Stomach smooth muscle (tissue), 2 donors: ENCODE results near the gene PCA3.

ENCODE experiments used
- H3K27ac ChIP-seq: one replicate; pipeline ENCODE4 v1.7.0; 2013; ENCODE audit warnings: mild to moderate bottlenecking, low read length, inconsistent platforms
- H3K27me3 ChIP-seq, 2 donors: one replicate each; pipeline ENCODE4 v1.7.0; 2013; ENCODE audit warnings: low read length in 2 of 2; ENCODE audit not compliant: insufficient read depth in 2 of 2, control insufficient read depth in 1 of 2
- H3K36me3 ChIP-seq, 2 donors: one replicate each; pipeline ENCODE4 v1.7.0; 2013; ENCODE audit warnings: low read length in 2 of 2; ENCODE audit not compliant: control insufficient read depth in 2 of 2, insufficient read depth in 2 of 2
- H3K4me1 ChIP-seq: one replicate; pipeline ENCODE4 v1.7.0; 2013; ENCODE audit warnings: low read length; ENCODE audit not compliant: control insufficient read depth, insufficient read depth
- H3K4me3 ChIP-seq, 2 donors: one replicate each; pipeline ENCODE4 v1.7.0; 2013; ENCODE audit warnings: low read length in 2 of 2
- H3K9ac ChIP-seq, 2 donors: one replicate each; pipeline ENCODE4 v1.7.0; 2013; ENCODE audit warnings: low read length in 2 of 2, mild to moderate bottlenecking in 1 of 2
- H3K9me3 ChIP-seq, 2 donors: one replicate each; pipeline ENCODE4 v1.7.0; 2013; ENCODE audit warnings: low read length in 2 of 2; ENCODE audit not compliant: control insufficient read depth in 2 of 2
- donor health status: healthy.
- donor health status: Pancreatic carcinoma.

The PCA3 gene

GRCh38 chr9:76764138-76764537 is at the start of gene PCA3:
TSS of gene PCA3 (plus strand) at chr9:76764438.
- H3K4me1 ChIP-seq, result peaks cover 3% of the 10 kb centered on the region
- no peaks in the 10 kb centered on the region for H3K9me3 ChIP-seq
- peaks cover 13% of the 10 kb centered on the region in 2 donors for H3K36me3 ChIP-seq
- no peak within 1 kb of the TSS for H3K9ac ChIP-seq
- no peak within 1 kb of the TSS for H3K4me3 ChIP-seq
- H3K27ac ChIP-seq, result no peak within 1 kb of the TSS
- H3K27me3 ChIP-seq, result no peaks in the 10 kb centered on the region

- Histone ChIP-seq H3K4me1 (peaks cover 7% of the 10 kb centered on the region), H3K27me3 (no peaks in the 10 kb centered on the region), H3K27ac (no peak overlapping the region), H3K9me3 (no peaks in the 10 kb centered on the region), H3K36me3 (peaks cover 9 to 15% of the 10 kb centered on the region in 2 donors), H3K9ac (no peak overlapping the region), H3K4me3 (no peak overlapping the region)
These were observed 48.1 kb upstream of the PCA3 start for GRCh38 chr9:76716085-76716672.

GRCh38 chr9:76717176-76717575 is 47.1 kb upstream of the PCA3 start:
- peaks cover 5 to 10% of the 10 kb centered on the region in 2 donors for H3K36me3 ChIP-seq
- H3K4me1 ChIP-seq, result peaks cover 7% of the 10 kb centered on the region
- H3K9ac ChIP-seq, result no peak overlapping the region
- H3K9me3 ChIP-seq, result no peaks in the 10 kb centered on the region
- no peak overlapping the region for H3K27ac ChIP-seq
- no peak overlapping the region for H3K4me3 ChIP-seq
- H3K27me3 ChIP-seq, result no peaks in the 10 kb centered on the region

- H3K36me3 ChIP-seq, result peaks cover 2 to 7% of the 10 kb centered on the region in 2 donors
- no peak overlapping the region for H3K27ac ChIP-seq
- peaks cover 7% of the 10 kb centered on the region for H3K4me1 ChIP-seq
- no peaks in the 10 kb centered on the region for H3K9me3 ChIP-seq
- no peaks in the 10 kb centered on the region for H3K27me3 ChIP-seq
- H3K4me3 ChIP-seq, result no peak overlapping the region
- H3K9ac ChIP-seq, result no peak overlapping the region
These were observed 46.6 kb upstream of the PCA3 start for GRCh38 chr9:76717613-76718012.

- H3K9ac ChIP-seq, result no peak overlapping the region
- H3K4me1 ChIP-seq, result peaks cover 7% of the 10 kb centered on the region
- no peak overlapping the region for H3K4me3 ChIP-seq
- H3K27me3 ChIP-seq, result no peaks in the 10 kb centered on the region
- peaks cover 0 to 3% of the 10 kb centered on the region in 2 donors for H3K36me3 ChIP-seq
- H3K27ac ChIP-seq, result no peak overlapping the region
- no peaks in the 10 kb centered on the region for H3K9me3 ChIP-seq
These were observed 46.1 kb upstream of the PCA3 start for GRCh38 chr9:76718166-76718565.

GRCh38 chr9:76720245-76720644 is 44.0 kb upstream of the PCA3 start:
- no peaks in the 10 kb centered on the region for H3K27me3 ChIP-seq
- H3K4me3 ChIP-seq, result no peak overlapping the region
- no peaks in the 10 kb centered on the region for H3K36me3 ChIP-seq
- peaks cover 7% of the 10 kb centered on the region for H3K4me1 ChIP-seq
- no peak overlapping the region for H3K9ac ChIP-seq
- H3K27ac ChIP-seq, result no peak overlapping the region
- no peaks in the 10 kb centered on the region for H3K9me3 ChIP-seq

- H3K9ac ChIP-seq, result no peak overlapping the region
- no peak overlapping the region for H3K4me3 ChIP-seq
These were observed 39.2 kb upstream of the PCA3 start for GRCh38 chr9:76725011-76725546.

GRCh38 chr9:76725885-76726284 is 38.4 kb upstream of the PCA3 start:
- Histone ChIP-seq H3K9ac (no peak overlapping the region), H3K9me3 (no peaks in the 10 kb centered on the region), H3K36me3 (peaks cover 0 to 4% of the 10 kb centered on the region in 2 donors), H3K4me1 (no peaks in the 10 kb centered on the region), H3K27ac (no peak overlapping the region), H3K27me3 (no peaks in the 10 kb centered on the region), H3K4me3 (no peak overlapping the region)

More at GRCh38 chr9:76725011-76725546, 39.2 kb upstream of the PCA3 start:
- Histone ChIP-seq H3K27ac (no peak overlapping the region), H3K9me3 (no peaks in the 10 kb centered on the region), H3K27me3 (no peaks in the 10 kb centered on the region), H3K4me1 (no peaks in the 10 kb centered on the region), H3K36me3 (peaks cover 0 to 4% of the 10 kb centered on the region in 2 donors)

- H3K27me3 ChIP-seq, result no peaks in the 10 kb centered on the region
- H3K36me3 ChIP-seq, result peaks cover 0 to 4% of the 10 kb centered on the region in 2 donors
- H3K4me3 ChIP-seq, result no peak overlapping the region
- no peaks in the 10 kb centered on the region for H3K9me3 ChIP-seq
- no peak overlapping the region for H3K27ac ChIP-seq
- peaks cover 10% of the 10 kb centered on the region for H3K4me1 ChIP-seq
- no peak overlapping the region for H3K9ac ChIP-seq
These were observed 35.1 kb upstream of the PCA3 start for GRCh38 chr9:76729116-76729515.

- no peak overlapping the region for H3K27ac ChIP-seq
- H3K9me3 ChIP-seq, result no peaks in the 10 kb centered on the region
- H3K36me3 ChIP-seq, result peaks cover 2 to 4% of the 10 kb centered on the region in 2 donors
- no peak overlapping the region for H3K4me3 ChIP-seq
- peaks cover 10% of the 10 kb centered on the region for H3K4me1 ChIP-seq
- H3K27me3 ChIP-seq, result no peaks in the 10 kb centered on the region
- H3K9ac ChIP-seq, result no peak overlapping the region
These were observed 34.1 kb upstream of the PCA3 start for GRCh38 chr9:76729980-76730737.

GRCh38 chr9:76730801-76731200 is 33.4 kb upstream of the PCA3 start:
- peaks cover under 1 to 2% of the 10 kb centered on the region in 2 donors for H3K36me3 ChIP-seq
- H3K9ac ChIP-seq, result no peak overlapping the region
- no peak overlapping the region for H3K4me3 ChIP-seq
- peaks cover 10% of the 10 kb centered on the region for H3K4me1 ChIP-seq
- H3K27me3 ChIP-seq, result no peaks in the 10 kb centered on the region
- no peaks in the 10 kb centered on the region for H3K9me3 ChIP-seq
- no peak overlapping the region for H3K27ac ChIP-seq
